GM10248 (cell line): ENCODE results near the gene LENG8.

Experiments
- CTCF ChIA-PET: fragments of 300-600 bp; sonication (Branson Sonifier 250); formaldehyde crosslinking; extraction: SDS; loops from one replicate; lab custom pipeline; 2021; ENCODE audit warnings: antibody characterized with exemption; lab: Yijun Ruan, JAX
- POLR2A ChIA-PET: fragments of 350-650 bp; sonication (Branson Sonifier 250); formaldehyde crosslinking; extraction: SDS; loops from one replicate; lab custom pipeline; 2020; ENCODE audit warnings: antibody characterized with exemption; lab: Yijun Ruan, JAX
- DNase-seq: peaks from one replicate; pipeline ENCODE4 v3.0.0; 2012; ENCODE audit errors: extremely low spot score
- CTCF ChIP-seq: IDR thresholded peaks from 2 replicates; pipeline ENCODE4 v1.5.1; 2012; ENCODE audit warnings: mild to moderate bottlenecking, low read depth; ENCODE audit errors: extremely low read depth, missing control alignments, control extremely low read depth

Gene LENG8

GRCh38 chr19:54421169-54421516 lies 27.9 kb upstream of the LENG8 start:
- TF ChIP-seq CTCF, result no peak
- CTCF ChIA-PET, result no interaction called here
- POLR2A ChIA-PET, result no interaction called here
- DNase-seq, result no peak

- no peak for TF ChIP-seq CTCF
- no peak for DNase-seq
- ChIA-PET POLR2A (no interaction called here), CTCF (no interaction called here)
Measured at GRCh38 chr19:54421521-54421920, 27.5 kb upstream of the LENG8 start.

- ChIA-PET CTCF (no interaction called here), POLR2A (interaction anchor here (0.5 kb wide), 1 partner anchor 1698 kb away, joined by 4 read pairs; no protein-coding TSS in a partner anchor)
- no peak for DNase-seq
- no peak for TF ChIP-seq CTCF
Measured at GRCh38 chr19:54422136-54422535, 26.9 kb upstream of the LENG8 start.

GRCh38 chr19:54424201-54424600 lies 24.8 kb upstream of the LENG8 start:
- no peak for TF ChIP-seq CTCF
- DNase-seq, result no peak
- ChIA-PET CTCF (interaction anchor here (1.2 kb wide), 1 partner anchor 16 kb away, joined by 3 read pairs; no protein-coding TSS in a partner anchor), POLR2A (no interaction called here)

GRCh38 chr19:54424660-54425381 lies 24.2 kb upstream of the LENG8 start:
- no peak for DNase-seq
- CTCF ChIA-PET, result interaction anchor here (1.2 to 1.9 kb wide), 2 partner anchors 15 to 34 kb away, joined by 3 to 5 read pairs; no protein-coding TSS in a partner anchor
- TF ChIP-seq CTCF, result no peak
- POLR2A ChIA-PET, result interaction anchor here (0.7 kb wide), 1 partner anchor 25 kb away, joined by 5 read pairs; no protein-coding TSS in a partner anchor

GRCh38 chr19:54425382-54425723 lies 23.6 kb upstream of the LENG8 start:
- DNase-seq, result no peak
- ChIA-PET CTCF (interaction anchor here (1.9 kb wide), 1 partner anchor 34 kb away, joined by 5 read pairs; no protein-coding TSS in a partner anchor), POLR2A (interaction anchor here (0.7 kb wide), 1 partner anchor 25 kb away, joined by 5 read pairs; no protein-coding TSS in a partner anchor)
- no peak for TF ChIP-seq CTCF
